PC-3 (cell line): ENCODE measurements around the gene PRKCG. TPM values are rescaled to one million over a fixed set of nuclear protein-coding genes. Genes with fewer than 3 reads are reported as not detected.

Source experiments
- ATAC-seq: fragments of 200-7000 bp; cut with Tn5 transposase; 2 replicates; pipeline ENCODE4 v1.9.1; 2020; ENCODE audit warnings: mild to moderate bottlenecking, moderate library complexity
- BruUV-seq: library from RNA; stranded (reverse); fragments of 400-500 nt; replicated peaks from 2 replicates; lab custom pipeline; 2021; lab: Mats Ljungman, UMichigan
- CTCF ChIA-PET: fragments of 300-600 bp; sonication (Branson Sonifier 250); formaldehyde crosslinking; loops from one replicate; lab custom pipeline; 2022; ENCODE audit warnings: antibody characterized with exemption; lab: Charles Lee
- POLR2A ChIA-PET: fragments of 300-600 bp; sonication (Branson Sonifier 250); formaldehyde crosslinking; loops from one replicate; lab custom pipeline; 2022; ENCODE audit warnings: antibody characterized with exemption; ENCODE audit not compliant: unreplicated experiment; lab: Charles Lee
- DNase-seq: peaks from one replicate; pipeline ENCODE4 v3.0.0-alpha.2; 2015
- H2AFZ ChIP-seq: fragments of 300-600 bp; sonication (generic); 2 replicates; pipeline ENCODE4 v1.6.0; 2016; ENCODE audit warnings: antibody characterized with exemption, low read length
- H3F3A ChIP-seq: fragments of 300-600 bp; sonication (generic); one replicate; pipeline ENCODE4 v1.6.0; 2017; ENCODE audit warnings: antibody characterized with exemption, low read length, control low read depth, mild to moderate bottlenecking; ENCODE audit not compliant: unreplicated experiment
- H3K27ac ChIP-seq: fragments of 300-600 bp; sonication (generic); 2 replicates; pipeline ENCODE4 v1.5.1; 2016; ENCODE audit warnings: mild to moderate bottlenecking, low read length
- H3K27me3 ChIP-seq: fragments of 300-600 bp; sonication (generic); 2 replicates; pipeline ENCODE4 v1.6.1; 2016; ENCODE audit warnings: low read length, mixed read lengths
- H3K36me3 ChIP-seq: fragments of 300-600 bp; sonication (generic); 2 replicates; pipeline ENCODE4 v1.6.1; 2016; ENCODE audit warnings: low read depth, mixed run types, low read length, mixed read lengths
- H3K4me1 ChIP-seq: fragments of 300-600 bp; sonication (generic); 2 replicates; pipeline ENCODE4 v1.5.1; 2016; ENCODE audit warnings: low read length; ENCODE audit not compliant: insufficient read depth
- H3K4me2 ChIP-seq: fragments of 300-600 bp; sonication (generic); 2 replicates; pipeline ENCODE4 v1.6.0; 2016; ENCODE audit warnings: low read length
- H3K4me3 ChIP-seq: fragments of 300-600 bp; sonication (generic); 2 replicates; pipeline ENCODE4 v1.5.1; 2016; ENCODE audit warnings: mild to moderate bottlenecking, low read length, mixed read lengths
- H3K79me2 ChIP-seq: fragments of 300-600 bp; sonication (generic); 2 replicates; pipeline ENCODE4 v1.6.1; 2017; ENCODE audit warnings: low read length, mixed read lengths
- H3K9ac ChIP-seq: fragments of 300-600 bp; sonication (generic); 2 replicates; pipeline ENCODE4 v1.6.0; 2016; ENCODE audit warnings: mild to moderate bottlenecking, low read length
- H3K9me2 ChIP-seq: fragments of 300-600 bp; sonication (generic); replicated peaks from 2 replicates; pipeline ENCODE4 v1.6.1; 2016; ENCODE audit warnings: mixed run types, low read length, mixed read lengths
- H3K9me3 ChIP-seq: fragments of 300-600 bp; sonication (generic); 2 replicates; pipeline ENCODE4 v1.6.1; 2016; ENCODE audit warnings: low read length, mixed read lengths
- H4K20me1 ChIP-seq: fragments of 300-600 bp; sonication (generic); 2 replicates; pipeline ENCODE4 v1.6.1; 2016; ENCODE audit warnings: low read length, mixed read lengths
- EZH2 ChIP-seq: fragments of 300-600 bp; sonication (generic); IDR thresholded peaks from one replicate; pipeline ENCODE4 v1.6.1; 2017; ENCODE audit warnings: antibody characterized with exemption, mild to moderate bottlenecking, low read length; ENCODE audit not compliant: unreplicated experiment
- EZH2phosphoT487 ChIP-seq: fragments of 300-600 bp; sonication (generic); IDR thresholded peaks from 2 replicates; pipeline ENCODE4 v1.6.1; 2018; ENCODE audit warnings: mild to moderate bottlenecking, antibody characterized with exemption, low read length, borderline replicate concordance
- intact Hi-C: fragments of 100-400 bp; cut with micrococcal nuclease; formaldehyde crosslinking; loops from 2 replicates; pipeline ENCODE4 v1.9.0; 2023
- total RNA-seq: library from RNA; depleted of rRNA; stranded (reverse); fragments of >200 nt; gene quantifications from 2 replicates; pipeline ENCODE4 v1.2.3, GENCODE V29; 2014
- TF ChIP-seq, protein P1 (sequence below): fragments of 300-600 bp; sonication (generic); conservative IDR thresholded peaks from 2 replicates; pipeline ENCODE4 v1.5.1; 2017; ENCODE audit warnings: antibody characterized with exemption, low read depth, mild to moderate bottlenecking, low read length

PRKCG gene
- total RNA-seq, 1 experiment from 2014 or later: 1.5 TPM

DNA sequence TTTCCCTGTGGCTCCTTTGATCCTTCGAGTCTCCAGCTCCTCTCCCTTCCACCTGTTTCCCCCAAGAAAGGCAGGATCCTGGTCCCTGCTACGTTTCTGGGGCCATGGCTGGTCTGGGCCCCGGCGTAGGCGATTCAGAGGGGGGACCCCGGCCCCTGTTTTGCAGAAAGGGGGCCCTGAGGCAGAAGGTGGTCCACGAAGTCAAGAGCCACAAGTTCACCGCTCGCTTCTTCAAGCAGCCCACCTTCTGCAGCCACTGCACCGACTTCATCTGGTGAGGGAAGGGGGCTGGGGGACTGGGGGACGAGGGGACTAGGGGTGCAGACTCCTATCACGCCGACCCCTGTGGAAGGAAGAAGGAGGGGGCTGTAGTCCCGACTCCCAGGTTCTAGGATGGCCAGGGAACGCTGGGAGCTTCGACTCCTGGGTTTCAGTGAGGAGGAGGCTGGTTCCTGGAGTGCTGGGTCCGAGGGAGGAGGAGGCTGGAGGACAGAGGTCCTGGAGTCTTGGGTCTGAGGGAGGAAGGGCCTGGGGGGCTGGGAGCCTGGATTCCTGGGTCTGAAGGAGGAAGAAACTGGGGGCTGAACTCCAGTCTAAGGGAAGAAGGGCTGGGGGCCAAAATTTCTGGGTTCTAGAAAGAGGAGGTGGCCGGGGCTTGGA, 524 bp downstream of the PRKCG start:
- H3K4me2 ChIP-seq: peak overlapping the region; percentile 89
- no peaks in the 10 kb centered on the region for H4K20me1 ChIP-seq
- ChIA-PET POLR2A (no interaction called here), CTCF (interaction anchor here (1.4 kb wide), 1 partner anchor 147 kb away, joined by 6 read pairs; no protein-coding TSS in a partner anchor)
- H2AFZ ChIP-seq: peak overlapping the region; percentile 58; the same call in 1 of the 2 replicates
- BruUV-seq: no TSS peak
- no peaks in the 10 kb centered on the region for H3F3A ChIP-seq
- no peak overlapping the region for H3K27ac ChIP-seq
- ATAC-seq (no peak), DNase-seq (no peak)
- no peaks in the 10 kb centered on the region for H3K9me3 ChIP-seq
- H3K27me3 ChIP-seq: peaks cover 33% of the 10 kb centered on the region
- H3K36me3 ChIP-seq: no peaks in the 10 kb centered on the region
- H3K79me2 ChIP-seq: no peaks in the 10 kb centered on the region
- H3K4me1 ChIP-seq: peaks cover 20% of the 10 kb centered on the region
- H3K4me3 ChIP-seq: peak overlapping the region; percentile 65
- H3K9me2 ChIP-seq: no peaks in the 10 kb centered on the region
- H3K9ac ChIP-seq: no peak overlapping the region
- intact Hi-C loops: no loop called here
- TF ChIP-seq, protein P1, sequence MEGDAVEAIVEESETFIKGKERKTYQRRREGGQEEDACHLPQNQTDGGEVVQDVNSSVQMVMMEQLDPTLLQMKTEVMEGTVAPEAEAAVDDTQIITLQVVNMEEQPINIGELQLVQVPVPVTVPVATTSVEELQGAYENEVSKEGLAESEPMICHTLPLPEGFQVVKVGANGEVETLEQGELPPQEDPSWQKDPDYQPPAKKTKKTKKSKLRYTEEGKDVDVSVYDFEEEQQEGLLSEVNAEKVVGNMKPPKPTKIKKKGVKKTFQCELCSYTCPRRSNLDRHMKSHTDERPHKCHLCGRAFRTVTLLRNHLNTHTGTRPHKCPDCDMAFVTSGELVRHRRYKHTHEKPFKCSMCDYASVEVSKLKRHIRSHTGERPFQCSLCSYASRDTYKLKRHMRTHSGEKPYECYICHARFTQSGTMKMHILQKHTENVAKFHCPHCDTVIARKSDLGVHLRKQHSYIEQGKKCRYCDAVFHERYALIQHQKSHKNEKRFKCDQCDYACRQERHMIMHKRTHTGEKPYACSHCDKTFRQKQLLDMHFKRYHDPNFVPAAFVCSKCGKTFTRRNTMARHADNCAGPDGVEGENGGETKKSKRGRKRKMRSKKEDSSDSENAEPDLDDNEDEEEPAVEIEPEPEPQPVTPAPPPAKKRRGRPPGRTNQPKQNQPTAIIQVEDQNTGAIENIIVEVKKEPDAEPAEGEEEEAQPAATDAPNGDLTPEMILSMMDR: 0 out of 2 replicates have a peak, but pooled peaks have one; percentile 29
- TF ChIP-seq EZH2phosphoT487: no peak

DNA sequence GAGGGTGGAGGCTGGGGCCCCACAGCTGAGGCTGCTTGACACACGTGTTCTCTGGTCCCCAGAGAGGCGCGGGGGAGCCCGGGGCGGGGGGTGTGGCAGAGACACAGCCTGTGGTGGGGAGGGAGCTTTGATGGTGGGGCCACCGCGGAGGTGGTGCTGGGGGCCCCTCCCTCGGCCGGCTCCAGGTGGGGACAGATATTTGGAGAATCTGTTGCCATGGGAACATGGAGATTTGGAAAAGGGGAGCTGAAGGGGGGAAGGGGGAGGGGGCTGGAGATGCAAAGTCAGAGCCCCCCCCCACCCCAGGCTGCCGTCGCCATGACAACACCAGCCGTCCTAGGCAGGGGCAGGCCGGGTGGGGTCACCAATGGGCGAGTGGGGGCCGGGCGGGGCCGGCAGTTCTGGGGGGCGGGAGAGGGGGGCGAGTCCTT, 1.2 kb downstream of the PRKCG start:
- Histone ChIP-seq H3K79me2 (no peaks in the 10 kb centered on the region), H4K20me1 (no peaks in the 10 kb centered on the region), H3K9me2 (no peaks in the 10 kb centered on the region), H3K27me3 (peaks cover 33% of the 10 kb centered on the region), H3K4me3 (no peak overlapping the region), H3K4me1 (peaks cover 20% of the 10 kb centered on the region), H3F3A (no peaks in the 10 kb centered on the region), H3K27ac (no peak overlapping the region), H3K9ac (no peak overlapping the region), H3K9me3 (no peaks in the 10 kb centered on the region), H3K36me3 (no peaks in the 10 kb centered on the region), H2AFZ (no peak overlapping the region), H3K4me2 (no peak overlapping the region)
- intact Hi-C loops: no loop called here
- ChIA-PET CTCF (interaction anchor here (0.7 kb wide), 1 partner anchor 18 kb away, joined by 3 read pairs; no protein-coding TSS in a partner anchor), POLR2A (no interaction called here)
- ATAC-seq (no peak), DNase-seq (no peak)
- TF ChIP-seq EZH2 (no peak), EZH2phosphoT487 (no peak; the same call in 1 of the 2 replicates)
- TF ChIP-seq, protein P1: no peak
- no TSS peak for BruUV-seq

DNA sequence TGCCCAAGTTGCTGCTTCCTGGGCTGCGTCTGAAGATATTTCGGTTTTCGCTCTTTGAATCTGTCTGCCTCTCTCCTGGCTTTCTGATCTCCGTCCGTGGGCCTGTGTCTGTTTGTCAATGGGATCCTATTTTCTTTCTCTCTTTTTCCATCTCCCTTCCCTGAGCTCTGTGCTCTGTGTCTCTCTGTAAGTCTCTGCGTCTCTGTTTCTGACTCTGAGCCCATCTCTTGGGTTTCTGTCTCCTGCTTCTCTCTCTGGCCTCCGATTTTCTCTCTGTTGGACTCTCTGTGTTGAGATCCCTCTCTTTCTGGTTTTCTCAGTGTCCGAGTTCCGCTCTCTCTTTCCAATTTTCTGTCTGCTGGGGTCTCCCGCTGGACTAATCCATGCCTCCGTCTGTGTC, 1.7 kb downstream of the PRKCG start:
- no TSS peak for BruUV-seq

More for the DNA sequence above, 1.7 kb downstream of the PRKCG start:
- Histone ChIP-seq H4K20me1 (no peaks in the 10 kb centered on the region), H3K9me3 (no peaks in the 10 kb centered on the region), H3K79me2 (no peaks in the 10 kb centered on the region), H3K9ac (no peak overlapping the region), H3K4me3 (no peak overlapping the region), H2AFZ (no peak overlapping the region), H3K4me1 (peaks cover 20% of the 10 kb centered on the region), H3K27me3 (peaks cover 33% of the 10 kb centered on the region), H3K4me2 (no peak overlapping the region), H3K36me3 (no peaks in the 10 kb centered on the region), H3K27ac (no peak overlapping the region), H3F3A (no peaks in the 10 kb centered on the region), H3K9me2 (no peaks in the 10 kb centered on the region)
- TF ChIP-seq EZH2phosphoT487 (no peak), EZH2 (no peak)
- TF ChIP-seq, protein P1: no peak
- ChIA-PET POLR2A (interaction anchor here (0.7 kb wide), 1 partner anchor 16 kb away, joined by 4 read pairs; the partner anchor contains the start of gene MYADM), CTCF (interaction anchor here (0.7 kb wide), 1 partner anchor 17 kb away, joined by 3 read pairs; no protein-coding TSS in a partner anchor)
- DNase-seq (no peak), ATAC-seq (no peak)
- intact Hi-C loops: no loop called here
